ENCODE measurements around the gene GASK1B. TPM values are rescaled to one million over a fixed set of nuclear protein-coding genes. Genes with fewer than 3 reads are reported as not detected.

Gene GASK1B
- total RNA-seq (2022; extraction: Qiagen RNA extraction): 0.24 to 0.66 TPM (median 0.33 TPM) in 5 replicates

GRCh38 chr4:158172261-158173258 lies at the start of gene GASK1B:
TSS of gene GASK1B (minus strand) at chr4:158173025. CDS start at chr4:158171375, 1,650 bp downstream.

GRCh38 chr4:158209825-158210807 lies 37.3 kb upstream of the GASK1B start, which contains the start of gene TMEM144:
TSS of gene TMEM144 (plus strand) at chr4:158210486. CDS start at chr4:158212668, 2,182 bp downstream.

Other genes starting within 250 kb of the GASK1B start
- 2.7 to 4.0 TPM (median 3.3 TPM) in 5 replicates for gene TMEM144, start 37.5 kb upstream of the GASK1B start, total RNA-seq (2022; extraction: Qiagen RNA extraction)